GM21723 (cell line): ENCODE data around the gene MAML2.

Experiments
- ATAC-seq: cut with Tn5 transposase; IDR thresholded peaks from one replicate; pipeline ENCODE4 v1.9.1; 2021; ENCODE audit warnings: mild to moderate bottlenecking, moderate library complexity; ENCODE audit not compliant: unreplicated experiment

Gene MAML2

DNA sequence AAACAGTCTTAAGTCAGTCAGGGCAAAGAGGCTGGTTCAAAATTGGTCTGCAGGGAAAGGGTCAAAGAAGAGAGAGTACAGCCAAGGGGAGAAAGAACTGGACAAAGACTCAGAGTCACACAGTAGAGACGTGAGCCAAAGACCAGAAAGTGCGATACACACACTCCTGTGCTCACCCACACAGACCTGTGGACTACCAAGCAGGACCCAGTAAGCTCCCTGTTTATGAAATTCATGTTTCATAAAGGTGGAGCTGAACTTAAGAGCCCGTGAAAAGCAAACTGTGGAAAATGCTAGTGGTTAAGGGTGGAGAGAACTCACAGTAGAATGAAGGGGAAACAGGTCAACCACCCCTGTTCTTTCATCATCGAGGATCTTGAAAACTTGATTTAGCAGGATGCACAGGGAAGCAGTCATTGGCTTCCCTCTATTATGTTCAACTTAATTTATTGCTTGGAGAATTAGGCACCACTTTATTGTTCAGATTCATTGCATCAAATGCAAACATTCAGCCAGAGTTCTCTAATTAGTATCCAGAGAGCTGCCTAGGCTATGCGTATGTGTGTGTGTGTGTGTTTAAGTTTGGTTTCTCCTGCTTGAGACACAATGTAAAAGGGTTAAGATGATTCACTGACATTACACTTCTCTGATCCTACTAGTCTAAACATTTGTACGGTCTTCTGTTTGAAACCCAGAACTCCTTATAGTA lies 258.2 kb downstream of the MAML2 start:
- ATAC-seq: no peak

DNA sequence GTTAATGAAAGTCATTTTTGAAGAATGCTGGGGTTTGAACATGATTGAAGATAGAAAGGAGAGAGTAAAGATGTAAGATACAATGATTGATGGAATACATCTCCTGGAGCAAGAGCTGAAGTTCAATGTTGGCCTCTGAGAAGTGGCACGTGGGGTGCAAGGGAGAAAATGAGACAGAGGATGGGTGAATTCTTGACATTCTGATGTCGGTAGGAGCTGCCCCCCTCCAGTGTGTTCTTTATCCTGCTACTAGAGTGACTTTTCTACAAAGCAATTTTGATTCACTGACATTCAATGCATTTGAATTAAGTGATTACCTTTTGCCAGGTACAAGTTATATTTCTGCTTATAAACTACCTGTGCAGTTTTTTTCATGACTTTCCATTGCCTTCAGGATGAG lies 260.1 kb downstream of the MAML2 start:
- ATAC-seq: no peak

DNA sequence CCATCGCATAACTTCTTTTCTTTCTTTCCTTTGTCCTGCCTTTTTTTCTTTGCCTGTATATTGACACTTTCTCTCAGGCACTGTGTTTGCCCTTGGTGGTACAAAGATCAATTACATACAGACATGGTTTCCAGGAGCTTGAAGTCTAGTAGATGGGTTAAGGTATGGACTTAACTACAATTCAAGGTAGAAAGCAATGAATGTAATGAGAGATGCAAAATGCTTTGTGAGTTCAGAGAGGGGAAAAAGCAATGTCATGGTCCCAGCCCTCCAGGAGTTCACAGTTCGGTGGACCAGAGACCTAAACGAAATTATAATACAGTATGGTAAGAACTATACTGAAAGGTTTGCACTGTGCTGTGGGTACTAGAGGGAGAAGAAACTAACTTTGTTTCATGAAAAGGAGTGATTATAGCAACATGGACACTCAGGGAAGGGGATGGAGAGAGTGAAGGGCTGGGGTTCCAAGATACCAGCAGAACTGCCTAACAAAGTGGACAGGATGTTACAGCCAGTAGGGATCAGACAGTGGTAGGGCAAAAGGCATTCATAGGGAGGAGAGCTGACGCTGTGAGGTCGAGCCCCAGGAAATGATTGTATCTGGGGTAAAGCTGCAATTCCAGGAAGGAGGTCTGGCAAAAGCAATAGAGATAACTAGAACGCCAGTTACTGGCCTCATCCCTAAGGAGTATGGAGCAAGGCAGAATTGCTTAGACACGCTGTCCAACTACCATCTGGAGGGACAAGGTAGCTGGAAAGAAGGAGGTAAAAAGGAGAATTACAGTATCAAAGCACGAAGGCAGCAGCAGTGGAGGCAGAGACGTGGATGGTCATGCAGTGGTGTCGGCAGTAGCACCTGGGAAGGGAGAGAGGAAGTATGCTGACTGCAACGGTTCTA lies 260.7 kb downstream of the MAML2 start:
- no peak for ATAC-seq

DNA sequence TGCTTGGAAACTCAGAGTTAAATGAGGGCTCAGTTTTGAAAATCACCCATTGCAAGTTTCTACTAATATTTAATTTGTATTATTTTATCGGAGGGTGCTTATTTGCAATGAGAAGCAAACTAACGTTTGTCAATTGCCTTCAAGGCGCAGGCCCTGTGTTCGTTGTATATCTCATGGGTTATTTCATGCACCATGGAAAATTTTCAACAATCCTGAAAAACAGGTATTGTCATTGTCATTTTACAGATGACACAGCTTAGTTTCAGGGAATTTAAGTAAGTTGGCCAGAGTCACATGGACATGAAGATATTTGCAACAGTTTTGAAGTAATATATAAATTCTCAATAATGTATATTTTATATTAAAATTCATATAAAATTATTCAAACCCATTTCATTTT lies 261.4 kb downstream of the MAML2 start:
- ATAC-seq: no peak

DNA sequence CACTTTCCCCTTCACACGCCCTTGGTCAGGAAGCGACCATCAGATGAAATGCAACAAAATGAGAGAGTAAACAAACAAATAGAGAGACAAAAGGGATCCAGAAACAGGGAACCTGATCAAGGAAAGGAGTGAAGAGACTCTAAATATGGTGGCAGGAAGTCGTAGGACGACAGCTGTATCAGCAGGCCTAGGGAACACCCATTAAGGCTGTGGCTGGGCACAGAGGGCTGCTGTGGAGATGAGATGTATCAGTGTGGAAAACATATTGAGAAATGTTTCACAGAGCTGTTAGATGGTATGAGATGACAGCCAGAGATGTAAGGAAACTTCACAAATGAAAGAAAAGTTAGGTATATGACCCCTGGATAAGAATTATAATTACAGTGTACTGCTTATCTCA lies 263.3 kb downstream of the MAML2 start:
- ATAC-seq: no peak

DNA sequence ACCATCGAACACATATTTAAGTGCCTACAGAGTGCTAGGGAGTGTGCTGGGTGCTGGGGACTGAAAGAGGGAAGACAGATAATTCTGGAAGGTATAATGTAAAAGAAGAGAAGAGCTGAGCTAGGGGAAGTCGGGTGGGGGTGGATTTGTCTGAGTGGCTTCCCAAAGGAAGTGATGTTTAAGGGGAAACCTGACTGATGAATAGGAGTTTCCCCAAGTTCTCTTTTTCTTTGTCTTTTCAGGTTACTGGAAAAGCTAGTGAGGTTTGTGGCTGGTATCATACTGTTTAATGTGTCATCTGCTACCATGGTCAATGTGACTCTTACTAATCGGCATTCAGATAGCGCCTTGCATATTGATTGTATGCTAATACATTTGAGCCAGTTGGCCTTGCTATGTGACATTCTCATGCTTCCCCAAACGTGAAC lies 267.4 kb downstream of the MAML2 start:
- ATAC-seq: peak; percentile 83

DNA sequence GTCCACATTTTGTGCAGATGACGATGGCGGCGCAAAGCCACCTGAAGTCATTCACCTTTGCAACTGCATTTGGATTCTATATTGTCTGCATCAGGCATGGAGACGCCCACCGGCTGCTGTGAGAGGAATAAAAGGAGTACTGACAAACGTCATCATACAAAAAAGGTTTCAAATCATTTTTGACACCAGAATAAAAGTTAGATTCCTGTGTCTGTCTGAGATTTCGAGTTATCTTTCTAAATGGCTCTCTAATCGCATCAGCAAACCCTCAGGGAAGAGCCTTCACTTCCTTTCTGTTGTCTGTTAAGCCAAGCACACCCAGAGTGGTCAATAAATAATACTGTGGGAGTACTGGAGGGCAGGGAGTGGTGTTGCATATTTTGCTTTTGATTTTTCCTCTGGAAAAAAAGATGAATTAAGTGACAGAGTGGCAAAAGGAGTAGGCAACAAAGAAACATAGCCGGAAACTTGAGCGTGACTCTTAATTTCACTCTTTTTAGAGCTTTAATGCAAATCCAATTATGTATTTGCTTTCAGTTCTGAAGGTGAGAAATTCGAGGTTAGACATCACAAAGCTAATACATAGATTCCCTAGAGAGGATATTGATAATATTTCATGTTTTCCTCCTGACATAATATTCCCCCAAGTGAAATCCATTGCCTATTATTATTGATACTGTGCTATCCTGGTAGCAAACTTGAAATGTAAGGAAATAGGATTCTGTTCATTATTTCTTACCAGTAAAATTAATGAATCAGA lies 268.3 kb downstream of the MAML2 start:
- ATAC-seq: peak; percentile 27

DNA sequence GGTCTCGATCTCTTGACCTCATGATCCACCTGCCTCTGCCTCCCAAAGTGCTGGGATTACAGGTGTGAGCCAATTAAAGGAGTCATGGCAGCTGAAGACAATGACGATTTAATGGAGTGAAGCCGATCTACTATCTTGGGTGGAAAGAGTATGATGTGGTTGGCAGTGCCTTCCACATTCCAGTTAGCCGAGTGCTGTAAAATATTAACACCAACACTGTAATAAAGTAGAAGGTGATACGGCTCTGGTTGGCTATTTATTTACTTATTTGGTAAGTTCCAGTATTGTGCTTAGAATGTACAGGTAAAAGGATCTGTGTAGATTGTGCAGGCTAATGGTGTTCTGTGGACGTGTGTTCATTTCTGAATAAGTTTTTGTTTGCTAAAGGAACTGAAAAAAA lies 269.5 kb downstream of the MAML2 start:
- no peak for ATAC-seq

DNA sequence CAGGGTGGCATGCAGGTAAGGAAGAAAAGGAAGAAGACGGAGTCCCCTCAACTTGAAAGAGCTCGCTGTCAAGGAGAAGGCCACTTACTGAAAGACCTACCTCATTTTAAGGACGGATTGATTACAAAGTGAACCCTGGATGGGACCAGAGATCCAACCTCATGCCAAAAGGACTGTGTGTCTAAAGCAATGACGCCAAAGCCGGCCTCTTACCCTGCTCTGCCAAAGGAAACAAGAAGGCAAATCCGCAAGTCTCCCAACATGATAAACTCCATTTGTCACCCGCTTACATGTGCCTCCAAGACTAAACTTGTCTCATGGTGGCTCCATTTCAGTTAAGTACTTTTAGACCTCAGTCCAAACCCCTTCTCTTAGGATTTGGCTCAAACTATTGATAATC lies 270.4 kb downstream of the MAML2 start:
- no peak for ATAC-seq

DNA sequence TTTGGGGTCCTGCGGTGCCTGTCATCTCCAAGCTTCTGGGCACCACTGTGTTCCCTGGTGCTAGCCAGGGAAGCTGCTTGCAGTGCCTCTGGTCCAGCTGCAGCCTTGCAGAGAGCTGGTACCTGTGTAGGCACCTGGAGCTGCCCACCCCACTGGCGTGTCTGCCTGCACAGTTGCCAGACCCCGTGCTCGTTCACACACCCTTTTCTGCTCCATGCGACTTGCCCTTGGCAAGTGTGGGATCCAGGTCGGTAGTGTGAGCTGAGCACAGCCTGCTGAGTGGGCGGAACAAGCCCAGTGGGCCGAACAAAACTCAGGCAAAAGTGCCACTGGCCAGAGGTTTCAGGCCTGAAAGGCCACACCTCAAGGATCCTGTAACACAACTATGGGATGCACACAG lies 272.5 kb downstream of the MAML2 start:
- ATAC-seq: no peak

DNA sequence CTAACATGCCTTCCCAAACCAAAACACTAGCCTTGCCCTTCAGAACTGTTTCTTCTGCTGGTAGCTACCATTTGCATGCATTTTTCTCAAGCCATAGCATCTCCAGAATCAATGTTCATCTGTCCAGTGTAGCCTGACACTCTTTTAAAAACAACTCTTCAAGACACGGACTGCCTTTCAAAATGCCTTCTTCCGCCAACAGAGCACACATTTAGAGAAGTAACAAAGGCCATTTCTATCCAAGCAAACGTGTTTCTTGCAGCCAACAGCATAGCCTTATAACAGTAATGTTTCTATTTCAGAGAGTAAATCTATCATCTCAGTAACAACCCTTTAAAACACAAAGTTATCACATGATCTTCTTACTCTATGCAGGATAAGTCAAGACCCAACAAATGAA lies 275.8 kb downstream of the MAML2 start:
- no peak for ATAC-seq

DNA sequence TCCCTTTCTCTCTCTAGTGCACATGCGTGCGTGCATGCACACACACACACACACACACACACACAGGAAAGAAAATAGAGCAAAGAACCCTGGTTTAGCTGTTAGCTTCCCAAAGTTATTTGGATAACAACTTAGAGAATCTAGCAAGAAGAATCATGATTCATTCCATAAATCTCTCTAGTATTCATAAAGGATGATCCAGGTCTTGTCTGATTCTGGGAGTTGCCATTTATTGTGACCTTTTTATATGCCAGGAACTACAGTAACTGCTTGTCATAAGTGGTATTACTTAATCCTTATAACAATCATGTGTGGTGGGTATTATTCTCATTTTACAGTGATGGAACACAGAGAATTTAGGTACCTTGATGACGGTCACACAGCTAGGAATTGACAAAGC lies 277.6 kb downstream of the MAML2 start:
- ATAC-seq: no peak

DNA sequence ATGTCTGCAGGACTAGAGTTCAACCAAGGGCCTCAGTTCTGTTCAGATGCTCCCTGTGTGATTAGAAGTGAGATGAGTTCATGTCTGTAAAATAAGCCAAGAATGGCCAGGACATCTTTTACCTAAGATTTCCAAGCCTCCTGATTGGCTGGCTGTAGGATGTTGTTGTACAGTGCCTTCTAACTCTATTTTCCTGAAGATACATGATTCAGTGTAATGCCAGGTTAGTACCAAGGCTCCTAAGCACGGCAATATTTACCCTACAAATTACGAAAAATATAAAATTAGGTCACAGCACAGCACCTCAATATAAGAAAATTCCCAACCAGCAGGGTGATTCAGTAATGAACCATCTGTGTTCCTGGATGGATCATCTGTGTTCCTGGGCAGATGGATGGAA lies 279.1 kb downstream of the MAML2 start:
- ATAC-seq: no peak

DNA sequence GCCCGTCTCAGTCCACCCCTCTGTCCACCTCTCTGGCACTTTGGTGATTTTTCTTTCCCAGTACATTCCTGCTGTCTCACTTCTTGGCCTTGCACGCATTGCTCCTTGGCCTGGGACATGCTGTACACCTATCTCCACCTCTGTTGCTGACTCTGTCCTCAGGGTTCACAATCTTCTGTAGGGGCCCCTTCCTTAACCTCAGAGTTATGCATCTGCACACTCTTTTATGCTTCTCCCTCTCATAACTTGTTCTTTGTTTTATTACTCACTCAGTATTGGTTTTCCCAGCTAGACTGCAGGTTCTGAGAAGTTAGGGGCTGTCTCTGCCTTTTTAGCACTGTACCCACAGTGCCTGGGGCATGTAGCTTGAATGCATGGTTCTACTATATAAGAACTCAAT lies 279.9 kb downstream of the MAML2 start:
- no peak for ATAC-seq

DNA sequence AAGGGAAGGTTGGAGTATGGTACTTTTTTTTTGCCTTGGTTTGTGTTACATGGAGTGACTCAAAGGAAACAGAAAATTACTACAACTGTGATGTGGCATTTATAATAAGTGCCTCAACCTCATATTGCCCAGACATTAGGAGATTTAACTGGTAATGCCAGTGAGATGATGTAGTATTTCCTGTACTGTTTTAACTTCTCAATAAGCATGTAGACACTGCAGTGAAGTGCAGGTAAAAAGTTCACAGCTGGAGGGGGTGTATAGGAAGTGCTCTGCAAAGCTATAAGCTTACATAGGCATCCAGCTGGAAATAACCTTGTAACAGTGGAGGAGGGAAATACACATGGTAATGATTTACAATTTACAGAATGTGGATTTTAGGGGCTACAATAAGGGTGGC lies 280.9 kb downstream of the MAML2 start:
- no peak for ATAC-seq

DNA sequence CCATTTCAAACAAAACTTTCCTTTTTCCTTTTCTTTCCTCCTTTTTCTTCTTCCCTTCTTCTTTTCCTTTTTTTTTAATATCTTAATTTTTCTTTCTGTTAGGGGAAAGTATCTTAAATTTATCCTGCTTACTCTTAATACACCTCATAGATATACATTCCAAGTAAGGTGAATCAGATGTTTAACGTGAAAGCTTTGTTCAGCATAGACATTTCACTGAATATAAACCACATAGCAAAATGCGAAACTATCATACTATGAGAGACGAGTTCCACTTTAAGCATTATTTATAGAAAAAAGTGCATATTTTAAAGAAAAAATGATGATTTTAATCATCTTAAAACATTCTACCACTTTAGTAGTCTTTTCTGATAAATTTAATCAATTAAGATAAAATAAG lies 281.3 kb downstream of the MAML2 start:
- ATAC-seq: no peak

DNA sequence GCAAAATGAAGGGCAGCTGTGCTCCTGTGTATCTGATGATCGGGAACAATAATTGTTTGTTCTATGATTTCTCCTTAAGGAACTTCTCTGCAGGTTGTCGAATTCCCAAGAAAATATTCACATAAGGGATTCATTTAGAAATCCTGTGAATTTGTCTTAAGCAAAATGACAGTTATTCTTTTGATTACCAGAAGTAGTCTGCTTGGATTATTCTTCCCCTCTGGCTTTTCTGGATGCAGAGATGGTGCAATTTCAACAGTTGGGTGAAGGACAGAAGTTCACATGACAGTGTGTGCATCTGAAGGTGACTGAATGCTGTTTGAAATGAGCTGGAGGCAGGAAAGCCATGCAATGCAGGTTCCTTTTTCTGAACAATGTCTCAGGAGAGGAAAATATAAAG lies 281.9 kb downstream of the MAML2 start:
- ATAC-seq: no peak

DNA sequence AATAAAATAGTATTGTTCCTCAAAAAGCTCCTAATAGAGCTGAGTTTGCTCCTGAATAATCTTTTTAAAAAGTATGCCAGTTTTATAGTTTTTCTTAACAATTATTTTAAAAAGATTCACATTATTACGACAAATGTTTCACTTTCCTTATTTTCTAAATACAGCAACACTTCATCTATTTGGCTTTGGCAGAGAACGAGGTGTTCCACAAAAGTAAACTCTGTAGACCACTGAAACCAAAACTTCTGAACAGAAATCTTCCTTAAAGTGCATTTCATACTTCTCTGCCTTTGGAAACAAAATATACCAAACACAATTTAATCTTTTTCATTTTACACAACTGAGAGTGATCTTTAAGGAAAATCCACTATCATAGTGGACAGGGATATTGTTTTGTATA lies 285.5 kb downstream of the MAML2 start:
- no peak for ATAC-seq

DNA sequence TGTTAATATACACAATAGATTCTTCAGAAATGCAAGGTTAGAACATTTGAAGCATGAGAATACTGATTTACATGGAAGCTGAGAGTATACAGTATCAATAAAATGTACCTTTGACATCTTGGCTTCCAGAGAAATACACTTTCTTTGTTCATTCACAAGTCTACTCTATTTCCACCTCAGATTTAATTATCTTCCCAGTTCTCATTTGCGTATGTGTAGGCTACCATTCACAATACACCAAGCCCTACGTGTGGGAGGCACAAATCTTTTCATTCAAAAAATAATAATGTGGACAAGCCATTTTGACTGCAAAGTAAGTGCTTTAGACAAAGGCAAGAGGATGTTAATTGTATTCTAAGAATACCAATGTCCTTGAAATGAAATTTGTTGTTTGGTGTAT lies 286.4 kb downstream of the MAML2 start:
- no peak for ATAC-seq

DNA sequence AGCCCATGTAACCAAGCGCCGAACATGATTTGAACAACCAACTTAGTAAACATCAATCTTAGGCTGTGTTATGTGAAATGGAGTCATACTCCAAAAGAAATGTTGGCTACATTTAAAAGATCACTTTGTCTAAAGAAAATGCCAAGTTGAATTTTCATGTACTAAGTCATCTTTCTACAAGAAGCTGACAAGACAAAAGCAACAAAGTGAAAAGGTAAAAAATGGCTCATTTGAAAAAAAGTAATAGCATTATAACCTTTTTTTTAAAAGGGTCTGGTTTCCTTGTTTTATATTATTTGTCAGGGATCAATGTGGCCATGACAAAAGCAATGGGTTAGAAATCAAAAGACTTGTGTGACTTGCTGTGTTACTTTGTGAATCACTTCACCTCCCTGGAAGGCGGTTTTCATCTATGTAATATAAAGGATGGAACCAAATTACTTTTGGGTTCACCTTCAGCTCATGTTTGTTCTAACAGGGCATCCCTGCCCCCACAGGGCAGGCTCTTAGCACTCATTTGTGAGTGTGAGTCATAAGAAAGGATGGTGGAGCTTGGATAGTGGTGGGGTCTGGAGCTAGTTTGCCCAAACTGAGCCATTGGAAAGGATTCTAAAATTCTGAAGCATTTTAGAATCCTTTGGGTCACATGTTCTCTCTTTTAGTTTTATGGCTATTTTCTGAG lies 287.1 kb downstream of the MAML2 start:
- no peak for ATAC-seq
